Neural cell (in vitro differentiated cells): Measurements from ENCODE around the gene DGCR6L. TPM values are rescaled to one million over a fixed set of nuclear protein-coding genes. Genes with fewer than 3 reads are reported as not detected.
"Not testable (repeated sequence)": the region's sequence is repeated elsewhere in the genome, so short reads cannot be mapped to it uniquely, and the experiment has no call there.

Experiments used
- H2AFZ ChIP-seq: fragments of 200-600, 300-800 bp; sonication (generic), shearing (Covaris generic); 2 replicates; pipeline ENCODE4 v1.6.0; 2014; ENCODE audit warnings: low read depth, mild to moderate bottlenecking, antibody characterized with exemption, low read length, moderate library complexity
- H3F3A ChIP-seq: fragments of 200-600 bp; shearing (Covaris generic); 2 replicates; pipeline ENCODE4 v1.6.1; 2016; ENCODE audit warnings: mild to moderate bottlenecking, moderate library complexity, mixed read lengths, antibody characterized with exemption, low read length; ENCODE audit not compliant: insufficient read depth, poor library complexity, severe bottlenecking
- H3K27ac ChIP-seq: fragments of 200-600, 300-800 bp; sonication (generic), shearing (Covaris generic); 2 replicates; pipeline ENCODE4 v1.5.1; 2014; ENCODE audit warnings: mild to moderate bottlenecking, low read length, moderate library complexity
- H3K27me3 ChIP-seq: fragments of 300-800, 200-600 bp; sonication (generic), shearing (Covaris generic); 2 replicates; pipeline ENCODE4 v1.6.0; 2014; ENCODE audit warnings: mild to moderate bottlenecking, low read depth, low read length, moderate library complexity; ENCODE audit not compliant: insufficient read depth
- H3K36me3 ChIP-seq: fragments of 300-800, 200-600 bp; sonication (generic), shearing (Covaris generic); 2 replicates; pipeline ENCODE4 v1.5.1; 2014; ENCODE audit warnings: mild to moderate bottlenecking, antibody characterized with exemption, low read length, moderate library complexity; ENCODE audit not compliant: insufficient read depth
- H3K4me2 ChIP-seq: fragments of 300-800, 200-600 bp; sonication (generic), shearing (Covaris generic); 2 replicates; pipeline ENCODE4 v1.6.0; 2014; ENCODE audit warnings: mild to moderate bottlenecking, low read length
- H3K4me3 ChIP-seq: fragments of 300-800, 200-600 bp; sonication (generic), shearing (Covaris generic); 2 replicates; pipeline ENCODE4 v1.5.1; 2014; ENCODE audit warnings: mild to moderate bottlenecking, low read length, moderate library complexity
- H3K79me2 ChIP-seq: fragments of 200-600 bp; shearing (Covaris generic); replicated peaks from 2 replicates; pipeline ENCODE4 v1.6.0; 2014; ENCODE audit warnings: mild to moderate bottlenecking, low read length, moderate library complexity; ENCODE audit not compliant: insufficient read depth
- H3K9ac ChIP-seq: fragments of 300-800, 200-600 bp; sonication (generic), shearing (Covaris generic); 2 replicates; pipeline ENCODE4 v1.6.1; 2016; ENCODE audit warnings: mild to moderate bottlenecking, low read length, mixed read lengths
- H3K9me2 ChIP-seq: fragments of 200-600 bp; shearing (Covaris generic); 2 replicates; pipeline ENCODE4 v1.6.1; 2016; ENCODE audit warnings: mild to moderate bottlenecking, low read length, mixed read lengths; ENCODE audit not compliant: insufficient read depth
- H3K9me3 ChIP-seq: fragments of 200-600, 300-800 bp; sonication (generic), shearing (Covaris generic); 2 replicates; pipeline ENCODE4 v1.6.1; 2016; ENCODE audit warnings: mild to moderate bottlenecking, mixed run types, low read length, moderate library complexity, mixed read lengths
- H4K20me1 ChIP-seq: fragments of 200-600 bp; shearing (Covaris generic); 2 replicates; pipeline ENCODE4 v1.6.1; 2016; ENCODE audit warnings: mild to moderate bottlenecking, mixed run types; ENCODE audit not compliant: insufficient read depth
- CTCF ChIP-seq: fragments of 450-650 bp; IDR thresholded peaks from 2 replicates; pipeline ENCODE4 v1.5.1; 2014; ENCODE audit warnings: antibody characterized with exemption, mild to moderate bottlenecking, moderate library complexity; ENCODE audit not compliant: poor library complexity, severe bottlenecking
- EZH2 ChIP-seq: fragments of 200-600, 300-800 bp; shearing (Covaris generic), sonication (generic); IDR thresholded peaks from 2 replicates; pipeline ENCODE4 v1.6.1; 2014; ENCODE audit warnings: antibody characterized with exemption, low read length, borderline replicate concordance, mild to moderate bottlenecking; ENCODE audit not compliant: insufficient read depth, poor library complexity, severe bottlenecking
- MXI1 ChIP-seq: fragments of 450-650 bp; conservative IDR thresholded peaks from 2 replicates; pipeline ENCODE4 v1.6.1; 2014; ENCODE audit warnings: antibody characterized with exemption, mild to moderate bottlenecking; ENCODE audit not compliant: poor library complexity, severe bottlenecking
- POLR2AphosphoS5 ChIP-seq: IDR thresholded peaks from 2 replicates; pipeline ENCODE4 v1.6.1; 2012
- REST ChIP-seq: IDR thresholded peaks from 2 replicates; pipeline ENCODE4 v1.6.1; 2012; ENCODE audit warnings: borderline replicate concordance
- SMC3 ChIP-seq: fragments of 450-650 bp; conservative IDR thresholded peaks from 2 replicates; pipeline ENCODE4 v1.6.1; 2014; ENCODE audit warnings: antibody characterized with exemption, mild to moderate bottlenecking, moderate library complexity; ENCODE audit not compliant: poor library complexity
- polyA minus RNA-seq: library from RNA; depleted of rRNA, polyadenylated mRNA; stranded (reverse); fragments of >200 nt; gene quantifications from 2 replicates; pipeline ENCODE4 v1.2.3, GENCODE V29; 2014
- polyA plus RNA-seq: library from polyadenylated mRNA; depleted of rRNA; stranded (reverse); fragments of >200 nt; gene quantifications from 2 replicates; pipeline ENCODE4 v1.2.3, GENCODE V29; 2014

Gene DGCR6L
- 117 and 125 TPM in 2 replicates for polyA plus RNA-seq
- 43.3 and 44.1 TPM in 2 replicates for polyA minus RNA-seq

DNA sequence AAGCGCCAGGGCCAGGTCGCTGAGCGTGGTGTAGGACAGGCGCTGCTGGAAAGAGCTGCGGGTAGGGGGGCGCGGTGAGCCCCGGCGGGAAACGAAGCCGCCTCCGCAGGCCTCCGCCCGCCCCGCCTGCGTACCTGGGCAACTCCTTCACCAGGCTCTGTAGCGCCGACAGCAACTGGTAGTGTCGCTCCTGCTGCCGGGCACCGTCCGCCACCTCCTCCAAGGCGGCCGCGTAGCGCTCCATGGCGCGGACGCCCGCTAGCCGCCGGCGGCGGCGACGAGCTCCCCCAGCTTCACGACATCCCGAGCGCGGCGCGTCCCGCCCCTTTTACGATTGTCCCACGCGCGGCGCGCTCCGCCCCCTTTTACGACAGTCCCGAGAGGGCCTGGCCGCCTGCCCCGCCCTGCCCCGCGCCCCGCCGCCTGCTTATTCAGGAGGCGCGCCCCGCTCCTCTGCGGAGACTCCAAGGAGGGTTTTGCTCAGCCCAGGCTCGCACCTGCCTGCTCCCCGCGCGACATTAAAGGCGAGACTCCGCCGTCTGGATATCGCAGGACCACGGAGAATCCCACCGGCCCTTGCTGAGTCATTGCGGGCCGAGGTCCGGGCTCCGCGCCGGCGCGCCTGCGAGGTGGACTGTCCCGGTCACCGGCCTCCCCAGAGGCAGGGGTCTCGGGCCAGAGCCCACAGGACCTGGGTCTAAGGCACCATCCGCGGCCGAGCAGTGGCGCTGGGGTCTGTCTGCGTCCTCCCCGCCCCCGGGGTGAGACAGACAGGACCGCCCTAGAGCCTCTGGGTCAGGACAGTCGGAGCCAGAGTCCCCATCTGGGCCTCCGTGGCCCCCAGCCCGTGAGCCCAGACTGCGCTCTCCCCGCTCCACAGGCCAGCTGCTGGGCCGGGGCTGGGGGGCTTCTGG is at the start of gene DGCR6L:
DGCR6L (minus strand) TSS at position 316 of the 914 bp plus-strand sequence; CDS start at position 244, 72 bp downstream.
- peaks cover 7% of the 10 kb centered on the region for H3K79me2 ChIP-seq

GRCh38 chr22:20368875-20369274 is 49.0 kb upstream of the DGCR6L start:
- not testable (repeated sequence) for H3K4me3 ChIP-seq, H3K9ac ChIP-seq, H3F3A ChIP-seq, H3K79me2 ChIP-seq, H3K36me3 ChIP-seq, H2AFZ ChIP-seq, H3K9me3 ChIP-seq, H3K4me2 ChIP-seq, H3K9me2 ChIP-seq, H3K27ac ChIP-seq, H4K20me1 ChIP-seq, H3K27me3 ChIP-seq

More for the DNA sequence above, at the start of gene DGCR6L:
- Histone ChIP-seq H3K4me2 (peak within 1 kb of the TSS; percentile 68), H3K27me3 (no peaks in the 10 kb centered on the region), H3K27ac (peak within 1 kb of the TSS; percentile 57), H3K36me3 (no peaks in the 10 kb centered on the region), H3K9ac (peak within 1 kb of the TSS; percentile 90), H3K9me2 (no peaks in the 10 kb centered on the region), H3K9me3 (no peaks in the 10 kb centered on the region), H3F3A (no peaks in the 10 kb centered on the region), H4K20me1 (no peaks in the 10 kb centered on the region), H3K4me3 (peak within 1 kb of the TSS; percentile 96), H2AFZ (peak within 1 kb of the TSS; percentile 82)
- TF ChIP-seq EZH2 (no peak), SMC3 (peak; percentile 18), CTCF (no peak), MXI1 (peak; percentile 69), REST (peak; percentile 64), POLR2AphosphoS5 (peak; percentile 78)

- not testable (repeated sequence) for H3K36me3 ChIP-seq, H3K9me2 ChIP-seq, H4K20me1 ChIP-seq, H3K27ac ChIP-seq, H3K9me3 ChIP-seq, H3F3A ChIP-seq, H3K9ac ChIP-seq, H2AFZ ChIP-seq, H3K79me2 ChIP-seq, H3K4me3 ChIP-seq, H3K4me2 ChIP-seq, H3K27me3 ChIP-seq
These were observed 47.0 kb upstream of the DGCR6L start for GRCh38 chr22:20366841-20367240.

GRCh38 chr22:20364335-20365260 is 44.7 kb upstream of the DGCR6L start:
- not testable (repeated sequence) for H3K9me3 ChIP-seq, H3K79me2 ChIP-seq, H3K9ac ChIP-seq, H3K36me3 ChIP-seq, H4K20me1 ChIP-seq, H3K4me3 ChIP-seq, H3K27ac ChIP-seq, H3F3A ChIP-seq, H2AFZ ChIP-seq, H3K9me2 ChIP-seq, H3K4me2 ChIP-seq, H3K27me3 ChIP-seq

DNA sequence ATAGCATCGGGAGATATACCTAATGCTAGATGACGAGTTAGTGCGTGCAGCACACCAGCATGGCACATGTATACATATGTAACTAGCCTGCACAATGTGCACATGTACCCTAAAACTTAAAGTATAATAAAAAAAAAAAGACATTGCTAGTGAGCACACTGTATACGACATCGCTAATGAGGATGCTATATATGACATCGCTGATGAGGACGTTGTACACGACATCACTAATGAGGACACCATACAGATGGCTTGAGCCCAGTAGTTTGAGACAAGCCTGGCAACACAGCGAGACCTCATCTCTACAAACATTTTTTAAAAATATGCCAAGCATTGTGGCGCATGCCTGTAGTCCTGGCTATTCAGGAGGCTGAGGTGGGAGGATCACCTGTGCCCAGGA is 42.5 kb upstream of the DGCR6L start:
- not testable (repeated sequence) for H3K79me2 ChIP-seq, H3K9ac ChIP-seq, H2AFZ ChIP-seq, H3K4me3 ChIP-seq, H3K9me3 ChIP-seq, H3K4me2 ChIP-seq, H3K36me3 ChIP-seq, H3K9me2 ChIP-seq, H3K27ac ChIP-seq, H3K27me3 ChIP-seq, H4K20me1 ChIP-seq, H3F3A ChIP-seq
